GM18520 (cell line): Measurements from ENCODE around the gene PCYOX1L.
A peak's percentile ranks its signal among the peaks of the same experiment; 100 is the strongest.

ENCODE experiments used
- ATAC-seq: cut with Tn5 transposase; IDR thresholded peaks from one replicate; pipeline ENCODE4 v1.9.1; 2021; ENCODE audit not compliant: unreplicated experiment

The PCYOX1L gene

GRCh38 chr5:149337736-149338135, 20.1 kb upstream of the PCYOX1L start:
- ATAC-seq: no peak

- ATAC-seq: no peak
These were observed 19.5 kb upstream of the PCYOX1L start for GRCh38 chr5:149338364-149338763.

- ATAC-seq: no peak
These were observed 16.9 kb upstream of the PCYOX1L start for GRCh38 chr5:149340920-149341319.

- ATAC-seq: no peak
These were observed 16.0 kb upstream of the PCYOX1L start for GRCh38 chr5:149341876-149342275.

GRCh38 chr5:149344151-149344550, 13.7 kb upstream of the PCYOX1L start:
- ATAC-seq: no peak

- ATAC-seq: peak; percentile 94
These were observed 12.5 kb upstream of the PCYOX1L start, which contains the start of gene GRPEL2 for GRCh38 chr5:149345147-149345891. Gene GRPEL2, plus strand, starts transcription at chr5:149345499. Its CDS starts 41 bp downstream, at chr5:149345540.

- no peak for ATAC-seq
These were observed 12.0 kb upstream of the PCYOX1L start for GRCh38 chr5:149345892-149346222.

GRCh38 chr5:149348518-149348917, 9.3 kb upstream of the PCYOX1L start:
- ATAC-seq: no peak

GRCh38 chr5:149349382-149349781, 8.5 kb upstream of the PCYOX1L start:
- no peak for ATAC-seq

- ATAC-seq: no peak
These were observed 5.7 kb upstream of the PCYOX1L start for GRCh38 chr5:149352169-149352568.

- ATAC-seq: no peak
These were observed 3.9 kb upstream of the PCYOX1L start for GRCh38 chr5:149353911-149354310.

- no peak for ATAC-seq
These were observed 2.2 kb upstream of the PCYOX1L start for GRCh38 chr5:149355688-149356087.

GRCh38 chr5:149356391-149356790, 1.5 kb upstream of the PCYOX1L start:
- ATAC-seq: no peak

- ATAC-seq: no peak
These were observed 427 bp downstream of the PCYOX1L start for GRCh38 chr5:149358294-149358651.

GRCh38 chr5:149358868-149359495, 1.1 kb downstream of the PCYOX1L start:
- no peak for ATAC-seq

GRCh38 chr5:149360272-149360671, 2.4 kb downstream of the PCYOX1L start:
- ATAC-seq: no peak

- no peak for ATAC-seq
These were observed 4.7 kb downstream of the PCYOX1L start for GRCh38 chr5:149362541-149362940.

GRCh38 chr5:149363358-149363757, 5.5 kb downstream of the PCYOX1L start:
- ATAC-seq: no peak

GRCh38 chr5:149363936-149364335, 6.1 kb downstream of the PCYOX1L start:
- ATAC-seq: no peak

GRCh38 chr5:149364719-149365118, 6.9 kb downstream of the PCYOX1L start:
- ATAC-seq: no peak

GRCh38 chr5:149365418-149365817, 7.6 kb downstream of the PCYOX1L start:
- no peak for ATAC-seq

- ATAC-seq: no peak
These were observed 8.4 kb downstream of the PCYOX1L start for GRCh38 chr5:149366169-149366729.
